Peyer's patch (tissue), 4 donors: ENCODE measurements around the gene SLC5A12. TPM values are rescaled to one million over a fixed set of nuclear protein-coding genes. Genes with fewer than 3 reads are reported as not detected.
"Not testable (repeated sequence)": the region's sequence is repeated elsewhere in the genome, so short reads cannot be mapped to it uniquely, and the experiment has no call there.

ENCODE experiments used
- DNase-seq, 3 donors: peaks; one replicate each; pipeline ENCODE4 v3.0.0-alpha.2; 2017 to 2019
- H3K27ac ChIP-seq, 4 donors: fragments of 200-600 bp; sonication (generic); one replicate each; pipeline ENCODE4 v1.5.1; 2016 to 2019
- H3K27me3 ChIP-seq, 2 donors: fragments of 200-600 bp; sonication (generic); one replicate each; pipeline ENCODE4 v1.5.1; 2019
- H3K36me3 ChIP-seq, 3 donors: fragments of 200-600 bp; sonication (generic); one replicate each; pipeline ENCODE4 v1.5.1; 2016 to 2019
- H3K4me1 ChIP-seq, 4 donors: fragments of 200-600 bp; sonication (generic); one replicate each; pipeline ENCODE4 v1.5.1; 2016 to 2019
- H3K4me3 ChIP-seq, 4 donors: fragments of 200-600 bp; sonication (generic); 1 replicate in 3 of 4; 2 replicates in 1 of 4; pipeline ENCODE4 v1.5.1; 2016 to 2019; ENCODE audit warnings: mild to moderate bottlenecking in 1 of 4
- H3K9me3 ChIP-seq, 4 donors: fragments of 200-600 bp; sonication (generic); one replicate each; pipeline ENCODE4 v1.5.1; 2016 to 2019; ENCODE audit warnings: mild to moderate bottlenecking in 1 of 4
- CTCF ChIP-seq, 6 experiments: fragments of 450-650 bp in 4 of 6; fragments of 200-600 bp in 2 of 6; sonication (generic) in 1 of 6; IDR thresholded peaks; one replicate each; pipeline ENCODE4 v1.5.1; 2017 to 2019; ENCODE audit warnings: antibody characterized with exemption in 6 of 6, mild to moderate bottlenecking in 3 of 6, moderate library complexity in 1 of 6
- POLR2A ChIP-seq, 2 donors: fragments of 450-650 bp; IDR thresholded peaks; one replicate each; pipeline ENCODE4 v1.5.1; 2017; ENCODE audit warnings: antibody characterized with exemption in 2 of 2, mild to moderate bottlenecking in 2 of 2, moderate library complexity in 2 of 2
- total RNA-seq, 4 donors: library from RNA; depleted of rRNA; stranded (reverse); fragments of >200 nt; gene quantifications; one replicate each; pipeline ENCODE4 v1.1.0, GENCODE V29; 2016

SLC5A12 gene
- total RNA-seq, 4 donors from 2014 or later = 1.7 to 226 (median 184) TPM

GRCh38 chr11:26655287-26655686, 66.6 kb downstream of the SLC5A12 start:
- no peak for TF ChIP-seq CTCF (IDR thresholded peaks at IDR 0.05)
- no peak for TF ChIP-seq POLR2A (IDR thresholded peaks at IDR 0.05)
- Histone ChIP-seq H3K4me1 (no peaks in the 10 kb centered on the region), H3K27ac (no peak overlapping the region), H3K27me3 (no peaks in the 10 kb centered on the region), H3K36me3 (no peaks in the 10 kb centered on the region), H3K9me3 (no peaks in the 10 kb centered on the region), H3K4me3 (no peak overlapping the region)
- DNase-seq = no peak

DNA sequence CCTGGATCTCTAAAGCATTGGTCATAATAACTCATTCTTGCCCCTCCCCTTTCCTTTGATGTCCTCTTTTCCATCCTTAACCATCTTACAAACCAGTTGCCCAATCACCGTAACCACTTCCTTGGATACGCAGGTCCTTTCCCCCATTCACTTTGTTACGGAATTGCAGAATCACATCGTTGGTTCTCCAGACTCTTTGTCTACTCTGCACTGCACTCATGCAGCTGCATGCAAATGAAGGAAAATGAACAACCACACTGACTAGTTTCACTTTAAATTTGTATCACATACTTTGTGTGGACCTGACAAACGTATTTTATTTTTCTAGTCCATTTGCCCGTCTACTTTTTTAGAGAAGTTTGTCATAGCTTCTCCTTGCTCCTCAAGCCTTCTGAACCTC, 69.9 kb downstream of the SLC5A12 start:
- H3K4me1 ChIP-seq = no peaks in the 10 kb centered on the region
- no peaks in the 10 kb centered on the region for H3K9me3 ChIP-seq
- no peaks in the 10 kb centered on the region for H3K27me3 ChIP-seq
- no peak overlapping the region for H3K27ac ChIP-seq
- no peak for DNase-seq
- no peak overlapping the region for H3K4me3 ChIP-seq
- no peaks in the 10 kb centered on the region for H3K36me3 ChIP-seq
- TF ChIP-seq POLR2A (IDR thresholded peaks at IDR 0.05) = no peak
- TF ChIP-seq CTCF (IDR thresholded peaks at IDR 0.05) = no peak

DNA sequence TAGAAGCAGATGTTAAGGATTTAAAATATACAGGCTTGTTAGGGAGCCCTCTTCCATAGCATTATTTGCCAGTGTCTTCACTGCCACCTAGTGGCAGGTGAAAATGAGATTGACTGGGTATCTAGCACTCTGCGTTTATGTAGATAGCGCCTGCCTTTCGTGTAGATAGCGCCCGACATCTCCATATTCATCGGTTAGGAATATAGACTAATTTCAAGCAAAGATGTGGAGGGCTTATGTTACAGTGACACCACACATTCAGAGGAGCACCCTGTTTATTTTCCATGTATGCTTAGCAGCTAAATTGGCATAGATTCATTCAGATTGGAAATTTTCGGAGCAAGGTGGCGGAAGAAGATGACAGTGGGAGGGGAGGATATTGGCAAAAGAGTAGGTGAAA, 72.0 kb downstream of the SLC5A12 start:
- no peaks in the 10 kb centered on the region for H3K27me3 ChIP-seq
- H3K9me3 ChIP-seq = no peaks in the 10 kb centered on the region
- TF ChIP-seq POLR2A (IDR thresholded peaks at IDR 0.05) (no peak), CTCF (IDR thresholded peaks at IDR 0.05) (peak in 4 of 6 experiments; percentile 50 to 74 (median 68))
- H3K4me1 ChIP-seq = no peaks in the 10 kb centered on the region
- H3K36me3 ChIP-seq = no peaks in the 10 kb centered on the region
- peak in 1 of 3 donors; percentile 83 for DNase-seq
- no peak overlapping the region for H3K4me3 ChIP-seq
- H3K27ac ChIP-seq = no peak overlapping the region

DNA sequence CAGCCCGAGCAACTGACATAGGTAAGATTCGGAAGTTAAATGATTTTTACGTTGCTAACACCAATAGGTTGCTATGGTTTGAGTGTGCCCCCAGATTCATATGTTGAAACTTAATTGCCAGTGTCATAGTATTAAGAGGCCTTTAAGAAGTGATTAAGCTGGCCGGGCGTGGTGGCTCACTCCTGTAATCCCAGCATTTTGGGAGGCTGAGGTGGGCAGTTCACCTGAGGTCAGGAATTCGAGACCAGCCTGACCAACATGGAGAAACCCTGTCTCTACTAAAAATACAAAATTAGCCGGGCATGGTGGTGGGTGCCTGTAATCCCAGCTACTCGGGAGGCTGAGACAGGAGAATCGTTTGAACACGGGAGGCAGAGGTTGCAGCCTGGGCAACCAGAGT, 78.5 kb downstream of the SLC5A12 start:
- not testable (repeated sequence) for H3K36me3 ChIP-seq, H3K27me3 ChIP-seq, DNase-seq, H3K9me3 ChIP-seq, H3K27ac ChIP-seq, H3K4me3 ChIP-seq, H3K4me1 ChIP-seq

GRCh38 chr11:26632691-26633159, 89.1 kb downstream of the SLC5A12 start:
- no peak overlapping the region for H3K27ac ChIP-seq
- no peaks in the 10 kb centered on the region for H3K36me3 ChIP-seq
- H3K9me3 ChIP-seq = no peaks in the 10 kb centered on the region
- H3K27me3 ChIP-seq = no peaks in the 10 kb centered on the region
- no peak overlapping the region for H3K4me3 ChIP-seq
- H3K4me1 ChIP-seq = no peaks in the 10 kb centered on the region
- no peak for DNase-seq
- TF ChIP-seq POLR2A (IDR thresholded peaks at IDR 0.05) = no peak
- TF ChIP-seq CTCF (IDR thresholded peaks at IDR 0.05) = no peak

DNA sequence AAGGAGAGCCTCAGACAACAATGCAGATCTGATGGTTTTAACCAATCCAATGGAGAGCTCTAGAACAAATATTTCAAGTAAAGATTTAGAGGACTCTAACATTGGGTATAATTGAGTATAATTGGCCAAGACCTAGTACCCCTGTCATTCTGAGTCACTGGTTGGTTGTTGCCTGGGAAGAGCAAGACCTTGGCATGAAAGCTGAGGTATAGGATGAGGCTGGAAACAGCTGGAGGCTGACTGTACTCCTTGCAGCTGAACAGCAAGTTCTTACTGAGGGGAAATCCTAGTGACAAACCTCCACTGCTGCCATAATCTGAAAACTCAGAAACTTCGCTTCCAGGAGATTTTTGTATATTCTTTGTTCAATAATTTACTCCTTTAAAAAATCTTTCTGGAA, 95.5 kb downstream of the SLC5A12 start:
- Histone ChIP-seq H3K36me3 (no peaks in the 10 kb centered on the region), H3K4me1 (no peaks in the 10 kb centered on the region), H3K9me3 (no peaks in the 10 kb centered on the region), H3K27me3 (no peaks in the 10 kb centered on the region), H3K27ac (no peak overlapping the region), H3K4me3 (no peak overlapping the region)
- no peak for DNase-seq
- no peak for TF ChIP-seq CTCF (IDR thresholded peaks at IDR 0.05)
- no peak for TF ChIP-seq POLR2A (IDR thresholded peaks at IDR 0.05)
